ENCODE data around the gene MACROD2. TPM values are rescaled to one million over a fixed set of nuclear protein-coding genes. Genes with fewer than 3 reads are reported as not detected.

Gene MACROD2
- total and polyA plus RNA-seq, 2 experiments from 2014 or later = 2.8 to 4.3 TPM

- Mint-ChIP-seq H3K4me3 (no peak overlapping the region), H3K9me3 (no peaks in the 10 kb centered on the region), H3K36me3 (ENCODE audit: low read depth) (no peaks in the 10 kb centered on the region; the same call in 2 of the 3 replicates), H3K4me1 (peaks cover 10% of the 10 kb centered on the region), H3K27me3 (ENCODE audit: insufficient read depth, low read depth, poor library complexity) (no peaks in the 10 kb centered on the region), H3K27ac (no peak overlapping the region)
- Histone ChIP-seq H3K4me1 (ENCODE audit: insufficient read depth) (peaks cover 13% of the 10 kb centered on the region), H3K9me2 (ENCODE audit: insufficient read depth) (0 out of 2 replicates have a peak, but pooled peaks cover 7% of the 10 kb centered on the region), H3K27me3 (ENCODE audit: insufficient read depth) (no peaks in the 10 kb centered on the region), H4K20me1 (replicated peaks; ENCODE audit: insufficient read depth) (no peaks in the 10 kb centered on the region), H3K79me2 (replicated peaks; ENCODE audit: insufficient read depth) (no peaks in the 10 kb centered on the region), H3K4me2 (no peak overlapping the region), H3K4me3 (no peak overlapping the region), H3K27ac (ENCODE audit: low read depth) (no peak overlapping the region), H3F3A (replicated peaks; ENCODE audit: low read depth) (no peaks in the 10 kb centered on the region), H3K36me3 (ENCODE audit: insufficient read depth) (no peaks in the 10 kb centered on the region), H2AFZ (no peak overlapping the region)
- DNase-seq (ENCODE audit: low spot score) (no peak), ATAC-seq (no peak)
- TF ChIP-seq EZH2 (IDR thresholded peaks at IDR 0.05; ENCODE audit: low read depth, unreplicated experiment) = no peak
These were observed 1764.3 kb downstream of the MACROD2 start for GRCh38 chr20:15759594-15759993.

GRCh38 chr20:15760001-15760621, 1764.8 kb downstream of the MACROD2 start:
- Histone ChIP-seq H2AFZ (no peak overlapping the region), H3K4me2 (no peak overlapping the region), H3K79me2 (replicated peaks; ENCODE audit: insufficient read depth) (no peaks in the 10 kb centered on the region), H3K9me2 (ENCODE audit: insufficient read depth) (0 out of 2 replicates have a peak, but pooled peaks cover 4% of the 10 kb centered on the region), H3K4me1 (ENCODE audit: insufficient read depth) (peaks cover 13% of the 10 kb centered on the region), H3K4me3 (no peak overlapping the region), H4K20me1 (replicated peaks; ENCODE audit: insufficient read depth) (no peaks in the 10 kb centered on the region), H3K36me3 (ENCODE audit: insufficient read depth) (no peaks in the 10 kb centered on the region), H3F3A (replicated peaks; ENCODE audit: low read depth) (no peaks in the 10 kb centered on the region), H3K27me3 (ENCODE audit: insufficient read depth) (no peaks in the 10 kb centered on the region), H3K27ac (ENCODE audit: low read depth) (no peak overlapping the region)
- TF ChIP-seq NANOG (IDR thresholded peaks at IDR 0.05; ENCODE audit: borderline replicate concordance) (no peak), JUNB (IDR thresholded peaks at IDR 0.05; ENCODE audit: unreplicated experiment) (no peak), POLR2AphosphoS5 (IDR thresholded peaks at IDR 0.05; ENCODE audit: low read depth) (no peak), ZNF462 (CRISPR knock-in tag; IDR thresholded peaks at IDR 0.05) (no peak), CTCF (conservative IDR thresholded peaks at IDR 0.05; ENCODE audit: low read depth in 2 of 2) (no peak)
- Mint-ChIP-seq H3K27me3 (ENCODE audit: insufficient read depth, low read depth, poor library complexity) (no peaks in the 10 kb centered on the region), H3K36me3 (ENCODE audit: low read depth) (no peaks in the 10 kb centered on the region; the same call in 2 of the 3 replicates), H3K27ac (no peak overlapping the region), H3K9me3 (no peaks in the 10 kb centered on the region), H3K4me1 (peaks cover 10% of the 10 kb centered on the region), H3K4me3 (no peak overlapping the region)
- no peak for ATAC-seq
- DNase-seq (ENCODE audit: low spot score) = no peak

Measured in GM23338 (cell line).